Neural progenitor cell (in vitro differentiated cells): ENCODE results near the gene ELP6.

Source experiments
- CTCF ChIP-seq: fragments of 200-600 bp; sonication (generic); IDR thresholded peaks from 2 replicates; pipeline ENCODE4 v1.5.1; 2017; ENCODE audit warnings: antibody characterized with exemption, mild to moderate bottlenecking
- EZH2 ChIP-seq: fragments of 200-600 bp; sonication (generic); IDR thresholded peaks from 2 replicates; pipeline ENCODE4 v1.6.1; 2017; ENCODE audit warnings: antibody characterized with exemption, mild to moderate bottlenecking, moderate library complexity

DNA sequence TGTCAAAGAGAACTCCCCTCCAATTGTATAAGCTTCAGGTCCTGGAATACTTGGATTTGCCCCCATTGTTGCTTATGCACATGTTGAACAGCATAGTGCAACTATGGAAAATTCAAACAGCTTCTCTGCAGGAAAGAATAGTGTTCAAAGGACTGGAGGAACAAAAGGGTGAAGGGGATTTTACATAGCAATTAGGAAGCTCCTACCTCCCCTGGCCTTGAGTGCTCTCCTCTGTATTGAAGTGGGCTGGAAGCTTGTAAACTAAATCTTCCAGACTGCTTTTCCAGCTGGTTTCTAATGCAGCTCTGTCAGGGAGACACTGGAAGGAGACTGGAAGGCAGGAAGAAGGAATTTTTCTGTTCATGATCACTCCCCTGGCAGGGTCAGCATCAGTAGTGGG lies 7.2 kb upstream of the ELP6 start:
- TF ChIP-seq CTCF = no peak
- no peak for TF ChIP-seq EZH2
